ENCODE results near the gene TMEM120B.
A peak's percentile ranks its signal among the peaks of the same experiment; 100 is the strongest.

The TMEM120B gene

GRCh38 chr12:121806009-121806545, 93.5 kb downstream of the TMEM120B start:
- Histone ChIP-seq H3K9me3 (ENCODE audit: low read length) (no peaks in the 10 kb centered on the region), H3K4me1 (ENCODE audit: insufficient read depth, low read length, severe bottlenecking) (peaks cover 42% of the 10 kb centered on the region), H3K27me3 (ENCODE audit: insufficient read depth, low read length) (no peaks in the 10 kb centered on the region), H3K9ac (ENCODE audit: low read length) (peak overlapping the region; percentile 11; the same call in 1 of the 2 replicates), H3K27ac (ENCODE audit: low read depth, low read length, poor library complexity, severe bottlenecking) (no peak overlapping the region), H3K36me3 (ENCODE audit: insufficient read depth, low read length) (peaks cover 31% of the 10 kb centered on the region), H3K9me2 (ENCODE audit: low read depth, low read length) (no peaks in the 10 kb centered on the region), H4K20me1 (ENCODE audit: insufficient read depth, low read length) (no peaks in the 10 kb centered on the region), H3K4me2 (ENCODE audit: low read length) (peak overlapping the region; percentile 87), H2AFZ (ENCODE audit: low read length) (no peak overlapping the region), H3F3A (ENCODE audit: insufficient read depth, low read length) (0 out of 2 replicates have a peak, but pooled peaks cover 3% of the 10 kb centered on the region), H3K4me3 (ENCODE audit: low read depth, low read length, poor library complexity, severe bottlenecking) (peak overlapping the region; percentile 79), H3K79me2 (ENCODE audit: insufficient read depth, low read length) (0 out of 2 replicates have a peak, but pooled peaks cover 8% of the 10 kb centered on the region)
- TF ChIP-seq EZH2 (IDR thresholded peaks at IDR 0.05; ENCODE audit: borderline replicate concordance, low read length): no peak
- TF ChIP-seq CTCF (IDR thresholded peaks at IDR 0.05; ENCODE audit: low read length): no peak

GRCh38 chr12:121806546-121807423, 94.2 kb downstream of the TMEM120B start:
- no peaks in the 10 kb centered on the region for H3K9me2 ChIP-seq (ENCODE audit: low read depth, low read length)
- H3K27me3 ChIP-seq (ENCODE audit: insufficient read depth, low read length): no peaks in the 10 kb centered on the region
- H3F3A ChIP-seq (ENCODE audit: insufficient read depth, low read length): 0 out of 2 replicates have a peak, but pooled peaks cover 5% of the 10 kb centered on the region
- H3K4me1 ChIP-seq (ENCODE audit: insufficient read depth, low read length, severe bottlenecking): peaks cover 42% of the 10 kb centered on the region
- 0 out of 2 replicates have a peak, but pooled peaks cover 8% of the 10 kb centered on the region for H3K79me2 ChIP-seq (ENCODE audit: insufficient read depth, low read length)
- no peaks in the 10 kb centered on the region for H3K9me3 ChIP-seq (ENCODE audit: low read length)
- H3K4me3 ChIP-seq (ENCODE audit: low read depth, low read length, poor library complexity, severe bottlenecking): peak overlapping the region; percentile 79
- H3K9ac ChIP-seq (ENCODE audit: low read length): peak overlapping the region; percentile 11; the same call in 1 of the 2 replicates
- peak overlapping the region; percentile 87 for H3K4me2 ChIP-seq (ENCODE audit: low read length)
- H3K36me3 ChIP-seq (ENCODE audit: insufficient read depth, low read length): peaks cover 33% of the 10 kb centered on the region
- no peak overlapping the region for H2AFZ ChIP-seq (ENCODE audit: low read length)
- H4K20me1 ChIP-seq (ENCODE audit: insufficient read depth, low read length): no peaks in the 10 kb centered on the region
- TF ChIP-seq CTCF (IDR thresholded peaks at IDR 0.05; ENCODE audit: low read length) (no peak), EZH2 (IDR thresholded peaks at IDR 0.05; ENCODE audit: borderline replicate concordance, low read length) (no peak)
- peak overlapping the region; percentile 32 for H3K27ac ChIP-seq (ENCODE audit: low read depth, low read length, poor library complexity, severe bottlenecking)

- no peaks in the 10 kb centered on the region for H3K27me3 ChIP-seq (ENCODE audit: insufficient read depth, low read length)
- H3K36me3 ChIP-seq (ENCODE audit: insufficient read depth, low read length): peaks cover 33% of the 10 kb centered on the region
- no peaks in the 10 kb centered on the region for H3K9me2 ChIP-seq (ENCODE audit: low read depth, low read length)
- no peak overlapping the region for H3K4me2 ChIP-seq (ENCODE audit: low read length)
- H3F3A ChIP-seq (ENCODE audit: insufficient read depth, low read length): 0 out of 2 replicates have a peak, but pooled peaks cover 5% of the 10 kb centered on the region
- TF ChIP-seq EZH2 (IDR thresholded peaks at IDR 0.05; ENCODE audit: borderline replicate concordance, low read length) (no peak), CTCF (IDR thresholded peaks at IDR 0.05; ENCODE audit: low read length) (no peak)
- H4K20me1 ChIP-seq (ENCODE audit: insufficient read depth, low read length): no peaks in the 10 kb centered on the region
- peaks cover 41% of the 10 kb centered on the region for H3K4me1 ChIP-seq (ENCODE audit: insufficient read depth, low read length, severe bottlenecking)
- H2AFZ ChIP-seq (ENCODE audit: low read length): no peak overlapping the region
- H3K27ac ChIP-seq (ENCODE audit: low read depth, low read length, poor library complexity, severe bottlenecking): no peak overlapping the region
- no peaks in the 10 kb centered on the region for H3K9me3 ChIP-seq (ENCODE audit: low read length)
- 0 out of 2 replicates have a peak, but pooled peaks cover 3% of the 10 kb centered on the region for H3K79me2 ChIP-seq (ENCODE audit: insufficient read depth, low read length)
- H3K9ac ChIP-seq (ENCODE audit: low read length): no peak overlapping the region
- H3K4me3 ChIP-seq (ENCODE audit: low read depth, low read length, poor library complexity, severe bottlenecking): no peak overlapping the region
These were observed 95.2 kb downstream of the TMEM120B start for GRCh38 chr12:121807642-121808347.

All from OCI-LY1 (cell line).